Glomerular visceral epithelial cell (primary cell): ENCODE results near the gene TANGO6.

ENCODE experiments used
- DNase-seq: peaks from one replicate; pipeline ENCODE4 v3.0.0-alpha.2; 2016; ENCODE audit errors: extremely low spot score

The TANGO6 gene

GRCh38 chr16:69100071-69100691 lies 256.9 kb downstream of the TANGO6 start:
- peak; percentile 70 for DNase-seq

GRCh38 chr16:69105501-69106361 lies 262.4 kb downstream of the TANGO6 start, which contains the start of gene HAS3:
TSS of gene HAS3 (plus strand) at chr16:69105653. CDS start at chr16:69109396, 3,743 bp downstream.
- peak; percentile 80 for DNase-seq

GRCh38 chr16:69106491-69107315 lies 263.4 kb downstream of the TANGO6 start:
- DNase-seq: no peak

GRCh38 chr16:69107316-69107962 lies 264.1 kb downstream of the TANGO6 start:
- no peak for DNase-seq

- no peak for DNase-seq
Observed at GRCh38 chr16:69108064-69108904, 265.0 kb downstream of the TANGO6 start.

GRCh38 chr16:69108905-69109252 lies 265.5 kb downstream of the TANGO6 start:
- DNase-seq: no peak

GRCh38 chr16:69109486-69110270 lies 266.3 kb downstream of the TANGO6 start:
- DNase-seq: no peak

GRCh38 chr16:69110406-69110805 lies 267.1 kb downstream of the TANGO6 start:
- no peak for DNase-seq

GRCh38 chr16:69111216-69111875 lies 268.0 kb downstream of the TANGO6 start:
- no peak for DNase-seq

GRCh38 chr16:69111876-69112230 lies 268.5 kb downstream of the TANGO6 start:
- no peak for DNase-seq

GRCh38 chr16:69112285-69113129 lies 269.2 kb downstream of the TANGO6 start:
- DNase-seq: peak; percentile 47

- no peak for DNase-seq
Observed at GRCh38 chr16:69113216-69113615, 269.9 kb downstream of the TANGO6 start.

- DNase-seq: no peak
Observed at GRCh38 chr16:69114346-69114975, 271.1 kb downstream of the TANGO6 start.

- DNase-seq: no peak
Observed at GRCh38 chr16:69114976-69115355, 271.6 kb downstream of the TANGO6 start.

GRCh38 chr16:69115361-69115760 lies 272.0 kb downstream of the TANGO6 start:
- no peak for DNase-seq

GRCh38 chr16:69115837-69116236 lies 272.5 kb downstream of the TANGO6 start:
- DNase-seq: no peak

GRCh38 chr16:69116256-69116875 lies 273.0 kb downstream of the TANGO6 start:
- no peak for DNase-seq

- DNase-seq: no peak
Observed at GRCh38 chr16:69116906-69117305, 273.6 kb downstream of the TANGO6 start.
